NCI-H446 (cell line): Measurements from ENCODE around the gene GIMAP7.
"Not testable (repeated sequence)": the region's sequence is repeated elsewhere in the genome, so short reads cannot be mapped to it uniquely, and the experiment has no call there.

ENCODE experiments used
- DNase-seq, 2 experiments: peaks; one replicate each; lab custom pipeline; 2025; lab: John Stamatoyannopoulos, UW

GIMAP7 gene

DNA sequence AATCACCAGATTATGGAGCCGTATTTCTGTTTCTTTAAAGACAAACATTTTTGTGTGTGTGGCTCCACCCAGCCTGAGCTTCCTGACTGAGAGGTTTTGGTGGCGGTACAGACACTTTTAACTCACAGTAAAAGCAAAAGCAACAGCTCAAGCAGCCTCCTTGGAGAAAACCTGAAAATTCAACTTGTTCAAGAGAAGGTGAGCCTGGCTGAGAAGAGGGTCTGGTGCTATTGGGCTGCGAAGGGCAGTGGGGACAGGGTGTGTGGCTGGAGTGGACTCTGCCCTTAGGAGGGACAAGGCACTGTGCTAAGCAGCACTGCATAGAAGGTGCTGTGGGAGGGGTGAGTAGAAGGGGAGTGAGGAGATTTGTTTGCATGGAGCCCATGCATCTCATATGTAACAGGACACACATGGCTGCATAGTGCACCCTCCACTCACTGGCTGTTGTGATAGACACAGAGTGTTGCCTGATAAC, at the start of gene GIMAP7:
TSS of gene GIMAP7 (plus strand) at position 125 of the 475 bp plus-strand sequence. CDS start 5,103 bp downstream, outside the sequence.
- DNase-seq, result no peak

DNA sequence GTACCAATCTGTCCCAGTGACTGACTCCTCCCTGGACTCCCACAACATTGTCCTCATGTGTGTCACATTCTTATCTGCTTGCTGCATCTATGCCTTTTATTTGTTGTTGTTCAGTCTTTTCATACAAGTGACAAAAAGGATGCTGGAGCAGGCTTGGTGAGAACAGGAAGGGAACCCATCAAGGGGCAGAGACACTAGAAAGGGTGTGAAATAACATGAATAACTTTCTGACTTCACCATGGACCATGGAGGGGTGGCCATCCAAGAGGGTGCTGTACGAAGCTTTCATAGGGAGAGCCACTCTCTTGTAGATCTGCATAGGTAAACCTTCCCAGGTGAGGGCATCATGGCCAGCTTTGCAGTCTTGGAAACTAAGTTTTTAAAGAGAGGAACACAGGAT, 49.7 kb upstream of the GIMAP7 start:
- no peak for DNase-seq

DNA sequence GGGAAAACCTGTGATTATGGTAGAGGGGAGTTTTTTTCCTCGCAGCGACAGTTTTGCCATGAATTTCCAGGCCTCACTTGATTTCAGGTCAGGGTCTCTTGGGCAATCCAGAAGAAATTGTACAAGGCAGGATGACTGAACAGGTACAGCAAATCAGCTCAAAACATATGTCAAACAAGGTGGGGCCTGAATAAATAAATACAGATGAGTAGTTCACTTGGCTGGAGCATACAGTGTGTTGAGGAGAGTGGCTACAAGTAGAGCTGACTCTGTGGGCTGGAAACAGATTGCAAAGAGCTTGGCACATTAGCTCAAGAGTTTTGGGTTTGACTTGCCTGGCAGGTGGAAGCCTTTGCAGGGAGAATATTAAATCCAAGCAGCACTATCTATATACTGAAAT, 49.3 kb upstream of the GIMAP7 start:
- DNase-seq, result no peak

DNA sequence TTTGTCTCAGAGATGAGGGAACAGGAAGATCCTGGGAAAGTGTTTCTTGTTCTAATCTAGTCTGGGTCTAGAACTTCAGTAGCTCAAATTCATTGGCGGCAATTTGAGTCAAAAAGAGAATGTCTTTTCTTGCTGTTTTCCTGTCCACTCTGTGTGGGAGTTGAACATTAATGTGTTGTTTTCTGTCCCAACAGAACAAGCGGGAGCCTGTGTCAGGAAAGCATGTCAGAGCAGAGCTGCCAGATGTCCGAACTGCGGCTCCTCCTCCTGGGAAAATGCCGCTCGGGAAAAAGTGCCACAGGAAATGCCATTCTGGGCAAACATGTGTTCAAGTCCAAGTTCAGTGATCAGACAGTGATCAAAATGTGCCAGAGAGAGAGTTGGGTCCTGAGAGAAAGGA, 48.2 kb upstream of the GIMAP7 start:
- no peak for DNase-seq

DNA sequence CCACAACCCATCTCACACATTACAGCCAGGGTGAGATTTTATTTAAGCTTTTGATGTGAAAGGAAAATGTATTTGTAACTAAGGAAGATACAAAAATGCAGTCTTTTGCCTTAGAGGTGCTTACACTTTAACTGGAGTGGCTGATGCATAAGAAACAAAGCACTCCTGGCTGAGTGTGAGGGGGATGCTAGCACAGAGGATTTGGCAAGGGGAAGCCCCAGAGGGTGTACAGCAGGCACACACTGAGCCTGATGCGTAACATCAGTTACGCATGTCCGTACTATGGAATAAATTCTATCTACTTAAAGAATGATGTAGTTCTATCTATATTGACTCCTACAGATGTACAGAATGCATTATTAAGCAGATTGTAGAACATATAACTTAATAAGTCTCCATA, 46.4 kb upstream of the GIMAP7 start:
- DNase-seq, result no peak

DNA sequence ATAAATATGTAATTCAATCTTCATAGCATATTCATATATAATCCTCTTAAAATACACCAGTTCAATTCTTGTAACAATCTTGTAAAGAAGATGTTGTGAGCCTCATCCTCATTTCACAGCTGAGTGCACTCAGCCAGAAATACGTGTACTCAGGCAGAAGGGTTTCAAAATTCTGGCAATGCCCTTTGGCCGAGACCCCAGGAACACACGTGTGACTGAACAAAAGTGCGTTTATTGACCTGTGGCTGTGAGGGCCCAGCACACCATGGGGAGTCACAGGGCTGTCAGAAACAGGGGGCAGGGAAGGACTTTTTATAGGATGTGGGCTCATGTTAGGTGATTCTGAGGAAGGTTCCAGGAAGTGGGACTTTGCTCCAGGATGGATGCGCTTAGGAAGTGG, 42.8 kb upstream of the GIMAP7 start:
- DNase-seq, result no peak

DNA sequence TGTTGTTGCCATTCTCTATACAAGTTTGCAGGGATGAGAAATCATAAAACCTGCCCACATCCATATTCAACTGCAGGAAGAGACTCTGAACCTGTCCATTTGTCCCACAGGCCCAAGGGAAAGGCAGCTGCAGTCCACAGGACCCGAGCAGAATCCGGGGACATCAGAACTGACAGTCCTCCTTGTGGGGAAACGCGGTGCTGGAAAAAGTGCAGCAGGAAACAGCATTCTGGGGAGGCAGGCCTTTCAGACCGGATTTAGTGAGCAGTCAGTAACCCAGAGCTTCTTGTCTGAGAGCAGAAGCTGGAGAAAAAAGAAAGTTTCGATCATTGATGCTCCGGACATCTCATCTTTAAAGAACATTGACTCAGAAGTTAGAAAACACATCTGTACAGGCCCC, 40.8 kb upstream of the GIMAP7 start:
- DNase-seq, result no peak

DNA sequence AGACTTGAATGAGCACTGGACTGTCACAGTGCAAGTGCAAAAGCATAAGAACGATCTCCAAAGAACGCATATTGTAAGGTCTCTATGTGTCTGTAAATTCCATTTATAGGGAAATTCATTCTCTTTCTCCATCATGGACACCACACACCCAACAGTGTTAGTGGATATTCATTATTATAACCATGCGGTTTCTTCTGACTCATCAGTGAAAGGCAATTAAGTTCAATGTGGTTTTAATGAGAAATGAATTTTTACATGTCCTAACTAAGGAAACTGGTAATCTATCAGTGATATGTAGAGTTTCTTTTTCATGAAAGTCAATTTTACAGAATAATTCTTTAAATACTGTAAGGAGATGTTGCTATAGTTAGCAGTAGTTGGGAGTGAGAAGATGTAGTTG, 38.4 kb upstream of the GIMAP7 start:
- DNase-seq, result no peak

DNA sequence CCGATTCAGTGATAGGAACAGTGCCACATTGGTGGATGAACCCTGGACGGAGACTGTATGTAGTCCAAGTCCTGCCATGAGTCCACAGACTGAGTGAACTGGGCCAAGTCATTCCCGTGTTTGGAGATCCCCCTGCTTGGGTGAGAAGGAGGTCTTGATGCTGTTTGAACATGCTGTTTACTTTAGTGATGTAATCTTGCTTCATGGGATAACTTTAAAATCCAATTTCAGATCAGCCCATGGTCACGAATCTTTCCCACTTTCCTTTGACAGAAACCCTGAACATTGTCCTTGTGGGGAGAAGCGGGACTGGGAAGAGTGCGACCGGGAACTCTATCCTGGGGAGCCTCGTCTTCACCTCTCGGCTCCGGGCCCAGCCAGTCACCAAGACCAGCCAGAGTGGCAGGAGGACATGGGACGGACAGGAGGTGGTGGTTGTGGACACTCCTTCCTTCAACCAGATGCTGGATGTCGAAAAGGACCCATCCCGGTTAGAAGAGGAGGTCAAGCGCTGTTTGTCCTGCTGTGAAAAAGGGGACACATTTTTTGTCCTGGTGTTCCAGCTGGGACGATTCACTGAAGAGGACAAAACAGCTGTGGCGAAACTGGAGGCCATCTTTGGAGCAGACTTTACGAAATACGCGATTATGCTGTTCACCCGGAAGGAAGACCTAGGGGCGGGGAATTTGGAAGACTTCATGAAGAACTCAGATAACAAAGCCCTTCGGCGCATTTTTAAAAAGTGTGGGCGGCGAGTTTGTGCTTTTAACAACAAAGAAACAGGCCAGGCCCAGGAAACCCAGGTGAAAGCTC, 37.6 kb upstream of the GIMAP7 start:
- DNase-seq, result no peak

DNA sequence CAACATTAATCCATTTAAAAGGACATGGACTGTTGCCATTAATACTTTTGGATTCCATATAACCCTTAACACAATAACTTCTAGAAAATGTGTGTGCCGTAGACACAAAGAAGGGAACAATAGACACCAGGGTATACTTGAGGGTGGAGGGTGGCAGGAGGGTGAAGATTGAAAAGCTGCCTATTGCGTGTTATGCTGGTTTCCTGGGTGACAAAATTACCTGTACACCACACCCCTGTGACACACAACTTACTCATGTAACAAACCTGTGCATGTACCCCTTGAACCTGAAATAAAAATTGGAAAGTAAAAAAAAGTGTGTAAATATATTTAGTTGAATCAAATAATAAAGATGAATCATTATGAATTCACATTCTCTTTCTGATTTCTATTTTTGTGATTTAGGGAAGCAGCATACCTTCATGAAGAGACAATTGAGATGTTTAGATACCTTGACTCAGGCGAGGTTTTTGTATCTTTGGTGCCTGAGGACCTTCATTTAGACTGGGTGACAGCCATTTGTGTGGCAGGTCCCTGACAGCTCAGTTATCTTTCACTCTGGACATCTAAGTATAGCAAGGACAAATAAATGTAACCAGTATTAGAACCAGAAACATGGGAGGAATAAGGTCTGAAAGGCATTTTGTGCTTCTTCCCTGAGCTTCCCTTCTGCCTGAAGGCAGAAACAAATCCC, 35.5 kb upstream of the GIMAP7 start:
- DNase-seq, result no peak

DNA sequence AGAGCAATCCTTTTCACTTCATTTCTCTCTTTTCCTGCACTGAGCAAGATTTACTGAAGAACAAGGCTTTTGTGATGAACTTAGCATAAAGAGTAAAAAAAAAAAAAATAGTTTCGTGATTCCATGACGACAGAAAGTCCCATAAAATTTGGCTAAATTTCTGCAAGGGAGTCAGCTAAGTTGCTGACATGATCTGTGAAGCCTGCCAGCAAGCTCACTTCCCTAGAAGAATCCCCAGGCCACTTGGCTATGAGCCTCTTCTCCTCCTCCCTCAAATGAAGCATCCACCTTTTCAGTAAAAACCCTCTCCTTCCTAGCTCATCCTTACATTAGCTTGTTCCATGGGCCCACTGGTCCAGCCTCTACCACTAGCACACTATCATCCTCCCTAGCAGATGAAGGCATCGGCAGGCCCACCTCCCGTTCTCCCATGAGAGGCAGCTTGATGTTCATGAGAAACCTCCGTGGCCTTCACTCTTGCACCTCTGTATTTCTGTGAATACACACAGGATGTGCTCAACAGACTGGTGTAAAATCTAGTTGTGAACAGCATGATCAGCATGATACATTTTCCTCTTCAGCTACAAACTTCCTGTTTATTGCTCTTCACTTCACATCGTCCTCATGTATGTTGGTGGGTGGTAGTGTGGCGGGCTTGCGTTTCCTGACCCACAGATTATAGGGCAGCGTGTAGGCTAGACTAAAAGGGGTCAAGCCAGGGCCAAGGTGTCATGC, 33.3 kb upstream of the GIMAP7 start:
- no peak for DNase-seq

DNA sequence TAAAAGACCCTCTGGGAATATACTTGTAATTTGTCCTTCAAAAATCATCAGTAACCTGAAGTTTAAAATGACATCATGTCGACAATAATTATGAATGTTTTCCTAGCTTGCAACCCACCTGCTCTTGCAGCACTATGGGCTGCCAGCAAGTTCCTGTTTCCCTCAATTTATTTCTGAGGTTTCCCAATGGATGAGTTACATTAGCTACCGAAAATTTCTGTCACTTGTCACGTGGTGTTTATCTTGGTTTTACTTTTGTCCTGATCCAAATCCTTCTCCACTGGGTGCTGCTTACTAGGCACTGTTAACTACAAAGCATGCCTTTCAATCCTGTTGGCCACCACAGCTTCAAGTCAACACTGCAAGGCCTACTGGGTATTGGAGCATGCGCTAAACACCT, 32.8 kb upstream of the GIMAP7 start:
- DNase-seq, result no peak

DNA sequence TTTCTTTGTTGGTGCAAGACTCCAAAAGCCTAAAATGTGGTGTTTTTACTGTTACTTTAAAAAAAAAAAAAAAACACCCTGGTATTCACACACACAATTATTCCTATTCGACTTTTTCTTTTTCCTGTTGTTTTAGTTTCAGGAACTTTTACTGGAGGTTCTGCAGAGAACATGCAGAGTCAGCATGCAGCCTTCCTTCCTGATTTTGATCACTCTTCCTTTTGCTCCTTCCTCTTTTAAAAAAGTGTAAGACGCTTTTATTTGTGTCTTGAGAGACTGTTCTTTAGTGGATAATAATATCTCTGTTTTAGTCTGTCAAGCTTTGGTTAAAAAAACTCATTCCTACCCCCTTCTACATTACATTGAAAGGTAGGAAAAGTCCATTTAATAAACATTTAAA, 31.2 kb upstream of the GIMAP7 start:
- DNase-seq, result not testable (repeated sequence)

DNA sequence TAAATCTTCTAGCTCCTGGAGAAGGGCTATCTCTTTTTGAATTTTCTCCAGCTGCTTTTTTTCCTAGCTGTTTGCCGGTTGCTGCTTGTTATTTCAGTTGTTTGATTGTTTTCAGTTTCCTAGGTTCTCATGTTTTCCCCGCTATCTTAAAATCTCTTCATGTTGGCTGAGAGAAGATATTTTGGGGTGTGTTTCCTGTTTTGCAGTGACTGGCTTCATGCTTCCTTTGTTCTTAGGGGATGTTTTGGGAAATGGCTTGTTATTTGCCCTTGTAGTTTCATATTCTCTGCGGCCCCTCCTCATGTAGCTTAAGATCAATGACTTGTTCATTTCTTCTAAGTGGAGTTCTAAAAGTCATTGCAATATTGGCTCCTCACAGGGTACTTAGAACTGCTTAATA, 30.6 kb upstream of the GIMAP7 start:
- not testable (repeated sequence) for DNase-seq

DNA sequence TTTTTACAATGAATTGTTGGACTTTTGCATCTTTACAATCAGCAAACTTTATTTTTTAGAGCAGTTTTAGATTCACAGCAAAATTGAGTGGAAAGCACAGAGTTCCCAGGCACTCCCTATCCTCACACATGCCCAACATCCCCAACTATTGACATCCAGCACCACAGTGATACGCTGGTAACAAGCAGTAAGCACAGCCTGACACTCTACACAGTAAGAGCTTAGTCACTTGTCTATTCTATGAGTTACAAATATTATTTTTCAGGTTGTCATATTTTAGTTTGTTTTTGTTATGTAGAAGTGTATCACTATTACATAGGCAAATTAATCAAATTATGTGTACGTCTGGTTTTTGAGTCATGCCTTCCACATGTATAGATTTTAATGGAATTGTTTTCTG, 27.0 kb upstream of the GIMAP7 start:
- DNase-seq, result no peak

DNA sequence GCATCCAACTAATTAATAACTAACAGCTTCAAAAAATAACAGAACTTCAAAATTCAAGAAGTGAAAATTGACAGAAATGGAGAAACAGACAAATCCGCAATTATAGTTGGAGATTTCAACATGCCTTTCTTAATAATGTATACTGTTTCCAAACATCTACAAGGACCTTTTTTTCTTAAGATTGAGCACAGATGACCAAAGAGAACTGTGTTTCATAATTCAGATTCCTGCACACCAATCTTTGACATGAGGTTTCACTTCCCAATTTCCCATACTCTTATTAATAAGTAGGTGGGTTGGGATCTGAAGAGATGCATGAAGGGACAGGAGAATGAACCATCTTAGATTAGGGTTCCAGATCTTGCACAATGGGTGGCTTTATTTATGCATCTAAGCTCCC, 24.9 kb upstream of the GIMAP7 start:
- DNase-seq, result no peak

DNA sequence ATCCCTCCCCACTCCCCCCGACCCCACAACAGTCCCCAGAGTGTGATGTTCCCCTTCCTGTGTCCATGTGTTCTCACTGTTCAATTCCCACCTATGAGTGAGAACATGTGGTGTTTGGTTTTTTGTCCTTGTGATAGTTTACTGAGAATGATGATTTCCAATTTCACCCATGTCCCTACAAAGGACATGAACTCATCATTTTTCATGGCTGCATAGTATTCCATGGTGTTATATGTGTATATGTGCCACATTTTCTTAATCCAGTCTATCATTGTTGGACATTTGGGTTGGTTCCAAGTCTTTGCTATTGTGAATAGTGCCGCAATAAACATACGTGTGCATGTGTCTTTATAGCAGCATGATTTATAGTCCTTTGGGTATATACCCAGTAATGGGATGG, 21.2 kb upstream of the GIMAP7 start:
- DNase-seq, result not testable (repeated sequence)

DNA sequence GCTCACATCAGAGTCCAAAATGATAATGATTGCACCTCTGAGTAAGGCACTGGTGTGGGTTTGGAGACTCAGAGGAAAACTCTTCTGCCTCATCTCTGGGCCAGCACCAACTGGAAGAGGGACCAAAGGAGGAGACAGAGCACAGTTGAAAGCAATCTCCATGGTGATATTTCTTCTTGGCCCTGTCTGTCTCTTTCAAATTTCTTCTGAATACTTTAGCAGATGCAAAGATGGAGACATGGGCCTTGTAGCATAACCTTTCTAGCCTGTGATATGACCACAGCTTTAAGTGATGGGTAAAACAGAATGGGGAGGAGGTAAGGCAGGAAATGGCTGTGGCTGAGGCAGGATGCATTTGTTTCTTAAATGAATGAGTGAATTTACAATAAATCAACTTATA, 12.2 kb upstream of the GIMAP7 start:
- no peak for DNase-seq

DNA sequence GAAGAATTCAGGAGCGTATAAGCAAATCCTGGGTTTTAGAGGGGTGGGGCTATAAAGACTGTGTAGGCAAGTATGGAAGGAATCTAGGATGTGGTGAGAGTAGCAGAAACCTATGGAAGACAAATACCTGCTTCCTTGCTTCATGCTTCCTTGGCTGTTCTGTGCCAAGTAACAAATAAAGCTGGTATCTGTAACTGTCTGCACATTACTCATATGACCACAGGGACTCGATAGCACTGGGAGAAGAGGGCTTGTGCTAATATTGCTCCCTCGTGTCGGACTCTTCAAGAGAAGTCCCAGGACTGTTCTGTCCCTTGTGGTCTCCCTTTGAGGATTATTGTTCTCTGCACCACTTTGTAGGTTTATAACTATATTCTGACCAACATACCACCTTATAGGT, 11.5 kb upstream of the GIMAP7 start:
- DNase-seq, result no peak

DNA sequence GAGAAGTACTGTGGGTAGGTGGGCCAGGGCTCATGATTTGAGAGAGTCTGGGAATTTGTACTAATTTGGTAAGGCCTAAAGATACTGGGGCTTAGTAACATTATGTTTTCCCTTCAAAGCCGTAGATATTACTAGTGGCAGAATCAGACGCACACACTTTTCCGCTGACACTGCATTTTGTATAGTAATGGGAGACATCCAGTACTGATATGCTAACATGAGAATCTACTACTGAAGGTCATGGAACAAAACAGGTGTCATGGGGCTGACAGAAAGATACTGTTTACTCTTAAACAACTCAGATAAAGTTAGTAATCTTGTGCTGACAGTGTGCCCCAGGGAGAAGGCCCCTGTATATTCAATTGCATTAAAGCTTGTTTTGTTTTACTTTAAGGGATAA, 11.1 kb upstream of the GIMAP7 start:
- no peak for DNase-seq

DNA sequence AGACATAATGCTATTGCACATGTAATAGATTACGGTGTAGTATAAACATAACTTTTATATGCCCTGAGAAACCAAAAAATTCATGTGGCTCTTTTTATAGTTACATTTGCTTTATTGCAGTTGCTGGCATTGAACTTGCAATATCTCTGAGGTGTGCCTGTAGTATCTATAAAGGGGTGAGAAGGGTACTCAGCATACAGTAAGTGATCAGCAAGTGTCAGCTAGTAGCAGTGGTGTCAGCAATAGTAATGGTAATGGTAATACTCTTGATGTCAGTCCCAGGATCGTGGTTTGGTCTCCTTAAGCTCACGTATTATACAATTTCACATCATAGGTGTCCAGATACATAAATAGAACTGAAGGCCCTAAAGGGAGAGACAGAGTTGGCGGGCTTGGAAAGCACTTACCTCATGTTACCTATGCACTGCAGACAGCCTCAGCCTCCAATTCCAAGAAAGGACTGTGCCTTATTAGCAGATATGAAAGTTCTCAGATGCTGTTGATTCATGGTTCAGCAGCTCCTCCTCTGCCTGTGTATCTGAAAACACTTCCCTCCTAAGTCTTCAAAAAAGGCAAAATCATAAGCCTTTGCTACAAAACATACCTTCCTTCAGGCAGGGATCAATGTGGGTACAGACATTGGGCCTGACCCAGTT, 6.6 kb upstream of the GIMAP7 start:
- DNase-seq, result no peak

DNA sequence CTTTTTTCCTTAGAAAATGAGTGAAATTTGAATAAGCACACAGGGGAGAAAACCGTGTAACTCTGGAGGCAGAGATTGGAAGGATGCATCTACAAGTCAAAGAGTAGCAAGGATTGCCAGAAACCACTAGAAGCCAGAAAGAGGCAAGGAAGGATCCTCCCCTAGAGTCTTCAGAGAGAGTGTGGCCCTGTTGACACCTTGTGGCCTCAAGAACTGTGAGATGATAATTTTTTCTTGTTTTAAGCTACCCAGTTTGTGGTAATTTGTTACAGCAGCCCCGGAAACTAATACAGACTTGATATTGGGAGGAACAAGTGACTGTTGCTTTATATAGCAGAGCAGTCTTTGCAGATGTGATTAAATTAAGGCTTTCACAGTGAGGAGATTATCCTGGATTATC, 3.6 kb upstream of the GIMAP7 start:
- no peak for DNase-seq
